NCI-H2196 (cell line): ENCODE results near the gene CBLB.

Experiments used
- DNase-seq: peaks from one replicate; lab custom pipeline; 2025; ENCODE audit not compliant: unreplicated experiment; lab: John Stamatoyannopoulos, UW

CBLB gene

GRCh38 chr3:105626739-105627138, 242.1 kb downstream of the CBLB start:
- no peak for DNase-seq

DNA sequence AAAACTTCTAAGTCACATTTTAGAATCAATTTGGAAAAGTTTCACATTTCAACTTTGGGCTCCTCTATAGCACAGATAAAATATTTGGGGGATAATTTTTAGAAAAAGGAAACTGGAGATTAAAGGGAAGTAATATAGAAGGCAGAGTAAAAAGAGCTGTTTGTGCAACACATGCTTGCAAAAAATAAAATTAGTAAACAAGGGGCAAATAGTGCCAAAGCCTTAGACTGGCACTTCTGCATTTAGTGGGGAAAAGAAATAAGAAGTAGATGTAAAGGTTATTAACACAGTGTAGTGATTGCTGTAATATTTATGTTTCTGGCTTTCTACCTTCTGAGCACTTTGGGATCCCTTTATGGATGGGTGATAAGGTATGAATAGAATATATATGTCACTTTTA, 246.6 kb downstream of the CBLB start:
- no peak for DNase-seq

DNA sequence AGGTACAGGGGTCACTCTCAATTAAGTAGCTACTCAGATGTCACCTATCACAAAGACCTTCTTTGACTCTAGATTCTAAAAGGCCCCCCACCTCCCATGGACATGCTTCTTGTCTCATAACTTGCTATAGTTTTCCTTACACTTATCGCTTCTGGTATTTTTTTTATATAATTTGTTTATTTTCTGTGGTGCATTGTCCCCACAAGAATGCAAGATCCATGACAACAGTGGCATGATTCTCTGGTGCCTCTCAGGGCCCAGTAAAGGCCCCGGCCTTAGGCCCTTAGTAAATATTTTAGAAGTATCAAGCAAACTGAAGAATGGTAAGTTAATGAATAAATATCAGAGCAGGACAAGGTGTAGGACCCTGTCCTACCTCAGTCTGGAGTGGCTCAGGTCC, 248.6 kb downstream of the CBLB start:
- no peak for DNase-seq

GRCh38 chr3:105619651-105620050, 249.2 kb downstream of the CBLB start:
- no peak for DNase-seq

- no peak for DNase-seq
Observed at GRCh38 chr3:105618556-105618955, 250.3 kb downstream of the CBLB start.

- DNase-seq = no peak
Observed at GRCh38 chr3:105616374-105617121, 252.3 kb downstream of the CBLB start.

GRCh38 chr3:105615814-105616213, 253.0 kb downstream of the CBLB start:
- no peak for DNase-seq

GRCh38 chr3:105614288-105615030, 254.4 kb downstream of the CBLB start:
- no peak for DNase-seq

- DNase-seq = no peak
Observed at GRCh38 chr3:105613120-105613519, 255.7 kb downstream of the CBLB start.

- peak; percentile 50 for DNase-seq
Observed at GRCh38 chr3:105611304-105612192, 257.3 kb downstream of the CBLB start.

DNA sequence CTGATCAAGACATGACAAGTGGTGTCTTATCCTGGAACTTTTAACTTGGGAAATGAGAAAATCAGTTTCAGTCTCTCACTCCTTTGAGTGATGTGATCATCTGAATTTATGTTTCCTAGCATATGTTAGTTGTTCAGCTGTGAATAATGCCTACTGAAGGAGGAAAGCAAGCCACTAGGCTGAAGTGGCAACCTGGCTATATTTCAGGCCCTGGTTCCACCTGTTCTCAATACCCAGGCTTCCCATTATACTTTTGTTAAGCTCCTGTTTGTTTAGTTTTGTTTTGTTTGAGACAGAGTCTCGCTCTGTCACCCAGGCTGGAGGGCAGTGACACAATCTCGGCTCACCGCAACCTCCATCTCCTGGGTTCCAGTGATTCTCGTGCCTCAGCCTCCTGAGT, 258.3 kb downstream of the CBLB start:
- no peak for DNase-seq

GRCh38 chr3:105608623-105609022, 260.2 kb downstream of the CBLB start:
- no peak for DNase-seq

GRCh38 chr3:105606016-105606415, 262.8 kb downstream of the CBLB start:
- DNase-seq = no peak
